Trophoblast cell (in vitro differentiated cells and primary cell): ENCODE measurements around the gene KLHL26.

Experiments
- DNase-seq, 2 donors: peaks; one replicate each; pipeline ENCODE4 v3.0.0-alpha.2; 2016
- H2AFZ ChIP-seq: 2 replicates; pipeline ENCODE4 v1.6.1; 2013; ENCODE audit warnings: low read length, moderate library complexity, mild to moderate bottlenecking; ENCODE audit not compliant: insufficient read depth, poor library complexity
- H2AK5ac ChIP-seq: 2 replicates; pipeline ENCODE4 v1.6.1; 2013; ENCODE audit warnings: mild to moderate bottlenecking, low read length
- H2BK120ac ChIP-seq: 2 replicates; pipeline ENCODE4 v1.6.1; 2013; ENCODE audit warnings: low read length, mild to moderate bottlenecking, moderate library complexity; ENCODE audit not compliant: insufficient read depth, poor library complexity
- H2BK12ac ChIP-seq: 2 replicates; pipeline ENCODE4 v1.6.1; 2013; ENCODE audit warnings: mild to moderate bottlenecking, low read length, moderate library complexity
- H2BK5ac ChIP-seq: 2 replicates; pipeline ENCODE4 v1.6.1; 2013; ENCODE audit warnings: low read length, low read depth, moderate library complexity, mild to moderate bottlenecking; ENCODE audit not compliant: poor library complexity
- H3K14ac ChIP-seq: 2 replicates; pipeline ENCODE4 v1.6.1; 2013; ENCODE audit warnings: mild to moderate bottlenecking, low read length
- H3K18ac ChIP-seq: 2 replicates; pipeline ENCODE4 v1.6.1; 2013; ENCODE audit warnings: mild to moderate bottlenecking, low read length
- H3K23ac ChIP-seq: 2 replicates; pipeline ENCODE4 v1.6.1; 2013; ENCODE audit warnings: low read length
- H3K27ac ChIP-seq: 2 replicates; pipeline ENCODE4 v1.5.1; 2013; ENCODE audit warnings: low read depth, mild to moderate bottlenecking, inconsistent platforms, low read length, moderate library complexity
- H3K27me3 ChIP-seq: 2 replicates; pipeline ENCODE4 v1.6.1; 2013; ENCODE audit warnings: inconsistent platforms, mild to moderate bottlenecking, low read length, moderate library complexity; ENCODE audit not compliant: insufficient read depth
- H3K36me3 ChIP-seq, 2 experiments: 1 replicate in 1 of 2; 2 replicates in 1 of 2; pipeline ENCODE4 v1.6.1; 2013; ENCODE audit warnings: low read length in 2 of 2, mild to moderate bottlenecking in 2 of 2, moderate library complexity in 1 of 2; ENCODE audit not compliant: insufficient read depth in 2 of 2, control insufficient read depth in 1 of 2
- H3K4ac ChIP-seq: 2 replicates; pipeline ENCODE4 v1.6.1; 2013; ENCODE audit warnings: low read depth, mild to moderate bottlenecking, low read length, moderate library complexity
- H3K4me1 ChIP-seq, 2 experiments: 1 replicate in 1 of 2; 2 replicates in 1 of 2; pipeline ENCODE4 v1.6.1; 2013; ENCODE audit warnings: low read length in 2 of 2, mild to moderate bottlenecking in 2 of 2, moderate library complexity in 1 of 2; ENCODE audit not compliant: insufficient read depth in 2 of 2, control insufficient read depth in 1 of 2
- H3K4me2 ChIP-seq: 2 replicates; pipeline ENCODE4 v1.6.1; 2013; ENCODE audit warnings: inconsistent platforms, mild to moderate bottlenecking, low read length, moderate library complexity
- H3K4me3 ChIP-seq: 2 replicates; pipeline ENCODE4 v1.5.1; 2013; ENCODE audit warnings: mild to moderate bottlenecking, low read depth, low read length, inconsistent platforms
- H3K79me1 ChIP-seq: one replicate; pipeline ENCODE4 v1.6.1; 2013; ENCODE audit warnings: low read length
- H3K79me2 ChIP-seq: 2 replicates; pipeline ENCODE4 v1.6.1; 2013; ENCODE audit warnings: low read length, mild to moderate bottlenecking; ENCODE audit not compliant: control insufficient read depth, insufficient read depth, poor library complexity
- H3K9ac ChIP-seq: 2 replicates; pipeline ENCODE4 v1.6.1; 2013; ENCODE audit warnings: mild to moderate bottlenecking, low read length
- H3K9me3 ChIP-seq: 2 replicates; pipeline ENCODE4 v1.6.1; 2013; ENCODE audit warnings: low read depth, mild to moderate bottlenecking, control low read depth, inconsistent platforms, low read length; ENCODE audit not compliant: insufficient read depth
- H4K12ac ChIP-seq: 2 replicates; pipeline ENCODE4 v1.6.1; 2013; ENCODE audit warnings: low read depth, mild to moderate bottlenecking, low read length, moderate library complexity
- H4K8ac ChIP-seq: 2 replicates; pipeline ENCODE4 v1.6.1; 2013; ENCODE audit warnings: low read depth, mild to moderate bottlenecking, low read length, moderate library complexity
- H4K91ac ChIP-seq: one replicate; pipeline ENCODE4 v1.6.1; 2013; ENCODE audit warnings: low read depth, mild to moderate bottlenecking, low read length, moderate library complexity
- WGBS: extraction: QIAGEN DNeasy Blood & Tissue Kit; methylation state at CpG from one replicate; pipeline ENCODE4 v1.1.7; 2013; ENCODE audit warnings: missing lambda C conversion rate; ENCODE audit not compliant: insufficient read length, insufficient coverage; ENCODE audit errors: extremely low coverage; 5-methylcytosine and 5-hydroxymethylcytosine counted together

The KLHL26 gene

GRCh38 chr19:18608102-18608804 is 28.6 kb upstream of the KLHL26 start:
- Histone ChIP-seq H4K8ac (no peak overlapping the region), H3K18ac (no peak overlapping the region), H3K9ac (no peak overlapping the region), H2BK5ac (no peak overlapping the region), H3K14ac (no peak overlapping the region), H3K79me1 (peaks cover 3% of the 10 kb centered on the region), H2AFZ (no peak overlapping the region), H2BK12ac (no peak overlapping the region), H3K4me3 (no peak overlapping the region), H2BK120ac (no peak overlapping the region), H4K12ac (no peak overlapping the region), H3K23ac (no peak overlapping the region), H3K27ac (no peak overlapping the region), H4K91ac (no peak overlapping the region), H3K27me3 (peaks cover 91% of the 10 kb centered on the region), H3K9me3 (no peaks in the 10 kb centered on the region), H3K79me2 (no peaks in the 10 kb centered on the region), H3K4me1 (peaks cover 15 to 20% of the 10 kb centered on the region in 2 experiments), H3K4me2 (no peak overlapping the region), H2AK5ac (no peak overlapping the region), H3K4ac (no peak overlapping the region), H3K36me3 (no peaks in the 10 kb centered on the region)
- WGBS, result no CpG with 5 or more reads among the region's 5 CpGs
- no peak for DNase-seq

DNA sequence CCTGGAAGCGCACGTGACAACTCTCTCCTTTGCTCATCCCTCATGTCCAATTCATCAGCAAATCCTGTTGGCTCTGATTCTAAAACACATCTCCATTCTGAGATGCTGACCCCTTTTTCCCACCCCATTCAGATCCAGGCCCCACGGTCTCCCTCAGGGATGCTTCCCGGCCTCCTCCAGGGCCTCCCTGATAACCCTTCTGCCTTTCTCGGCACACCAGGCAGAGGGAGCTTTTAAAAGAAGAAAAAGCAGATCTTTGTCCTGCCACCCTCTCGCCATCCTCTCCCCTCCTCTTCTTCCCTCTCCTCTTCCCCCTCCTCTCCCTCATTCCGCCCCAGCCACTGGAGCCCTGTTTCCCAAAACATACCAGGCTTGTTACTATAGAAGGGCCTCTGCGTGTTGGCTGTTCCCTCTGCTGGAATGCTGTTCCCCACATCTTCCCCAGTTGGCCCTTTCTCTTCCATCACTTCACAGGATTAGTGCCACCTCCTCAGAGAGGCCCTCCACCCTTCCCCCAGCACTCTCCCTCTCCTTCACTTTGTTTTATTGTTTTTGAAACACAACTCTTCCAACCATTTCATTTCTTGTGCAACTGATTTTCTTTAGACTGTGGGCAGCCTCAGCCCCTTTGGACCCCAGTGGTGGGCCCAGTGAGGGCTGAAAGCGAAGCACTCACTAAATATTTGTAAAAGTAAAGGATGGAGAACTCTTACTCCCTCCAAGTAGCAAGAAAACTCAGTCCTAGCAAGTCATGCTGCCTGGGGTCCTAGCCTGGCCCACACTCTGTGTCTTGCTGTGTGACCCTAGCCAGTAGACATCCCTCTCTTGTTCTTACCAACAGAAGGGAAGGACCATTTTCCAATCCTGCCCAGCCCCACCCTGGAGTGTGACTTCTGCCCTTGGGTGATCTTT is 27.8 kb upstream of the KLHL26 start:
- Histone ChIP-seq H3K18ac (no peak overlapping the region), H3K36me3 (no peaks in the 10 kb centered on the region), H3K9me3 (peaks cover 3% of the 10 kb centered on the region), H3K4me2 (no peak overlapping the region), H3K14ac (no peak overlapping the region), H2BK12ac (no peak overlapping the region), H3K9ac (no peak overlapping the region), H3K27ac (no peak overlapping the region), H2AK5ac (no peak overlapping the region), H3K23ac (no peak overlapping the region), H4K12ac (no peak overlapping the region), H2BK120ac (no peak overlapping the region), H2AFZ (no peak overlapping the region), H3K4ac (no peak overlapping the region), H3K4me3 (no peak overlapping the region), H3K4me1 (peaks cover 15 to 20% of the 10 kb centered on the region in 2 experiments), H4K91ac (no peak overlapping the region), H3K27me3 (peaks cover 91% of the 10 kb centered on the region), H3K79me1 (peaks cover 3% of the 10 kb centered on the region), H3K79me2 (no peaks in the 10 kb centered on the region), H2BK5ac (no peak overlapping the region), H4K8ac (no peak overlapping the region)
- no peak for DNase-seq
- WGBS, result no CpG with 5 or more reads among the region's 9 CpGs

DNA sequence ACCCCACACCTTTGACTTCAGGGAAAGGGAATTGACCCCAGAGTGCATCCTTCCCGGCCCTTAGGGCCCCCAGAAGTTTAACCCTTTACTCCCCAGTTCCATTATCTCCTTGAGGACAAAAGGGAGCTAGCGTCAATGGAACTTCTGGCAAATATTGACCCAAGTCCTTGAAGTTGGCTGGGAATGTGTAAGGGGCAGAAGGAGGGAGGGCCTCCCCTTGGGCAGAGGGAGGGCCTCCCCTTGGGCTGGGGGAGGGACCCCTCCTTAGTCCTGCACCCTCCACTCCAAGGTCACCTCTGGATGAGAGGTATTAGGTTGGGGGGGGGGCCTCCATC is 27.1 kb upstream of the KLHL26 start:
- H3K27me3 ChIP-seq, result peaks cover 91% of the 10 kb centered on the region
- no peak overlapping the region for H3K23ac ChIP-seq
- H4K91ac ChIP-seq, result no peak overlapping the region
- no peak overlapping the region for H2AK5ac ChIP-seq
- peaks cover 3% of the 10 kb centered on the region for H3K79me1 ChIP-seq
- H2AFZ ChIP-seq, result no peak overlapping the region
- H3K14ac ChIP-seq, result no peak overlapping the region
- H3K27ac ChIP-seq, result no peak overlapping the region
- H2BK12ac ChIP-seq, result no peak overlapping the region
- H3K9ac ChIP-seq, result no peak overlapping the region
- no peak overlapping the region for H2BK5ac ChIP-seq
- no CpG with 5 or more reads among the region's 2 CpGs for WGBS
- no peak overlapping the region for H3K18ac ChIP-seq
- no peak overlapping the region for H3K4me3 ChIP-seq
- H3K4me1 ChIP-seq, result peaks cover 15 to 20% of the 10 kb centered on the region in 2 experiments
- no peaks in the 10 kb centered on the region for H3K79me2 ChIP-seq
- H3K36me3 ChIP-seq, result no peaks in the 10 kb centered on the region
- H4K12ac ChIP-seq, result no peak overlapping the region
- no peak overlapping the region for H3K4me2 ChIP-seq
- no peak overlapping the region for H2BK120ac ChIP-seq
- H3K9me3 ChIP-seq, result peaks cover 3% of the 10 kb centered on the region
- no peak overlapping the region for H4K8ac ChIP-seq
- no peak for DNase-seq
- no peak overlapping the region for H3K4ac ChIP-seq

DNA sequence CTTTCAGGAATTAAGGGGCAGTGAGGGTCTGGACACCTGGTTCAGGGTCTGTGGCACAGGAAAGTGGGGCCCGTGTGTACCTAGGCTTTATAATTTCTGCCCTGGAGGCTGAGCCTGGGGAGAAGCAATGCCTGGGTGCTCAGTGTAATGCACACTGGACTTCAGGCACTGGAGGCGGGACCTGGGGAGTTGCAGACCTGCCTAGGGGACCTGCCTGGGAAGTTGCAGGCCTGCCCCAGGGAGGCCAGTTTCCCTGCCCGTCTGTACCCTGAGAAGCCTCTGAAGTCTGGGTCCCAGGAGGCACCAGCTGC is 26.6 kb upstream of the KLHL26 start:
- H3K23ac ChIP-seq, result no peak overlapping the region
- no peak overlapping the region for H3K4ac ChIP-seq
- no peak overlapping the region for H2BK12ac ChIP-seq
- H2BK120ac ChIP-seq, result no peak overlapping the region
- peak overlapping the region; percentile 13 for H3K4me2 ChIP-seq
- H2AFZ ChIP-seq, result no peak overlapping the region
- no peak overlapping the region for H4K91ac ChIP-seq
- H3K36me3 ChIP-seq, result no peaks in the 10 kb centered on the region
- no peaks in the 10 kb centered on the region for H3K79me2 ChIP-seq
- peaks cover 3% of the 10 kb centered on the region for H3K79me1 ChIP-seq
- H3K27ac ChIP-seq, result no peak overlapping the region
- WGBS, result no CpG with 5 or more reads among the region's 3 CpGs
- peaks cover 3% of the 10 kb centered on the region for H3K9me3 ChIP-seq
- H2BK5ac ChIP-seq, result no peak overlapping the region
- DNase-seq, result no peak
- no peak overlapping the region for H3K9ac ChIP-seq
- H3K27me3 ChIP-seq, result peaks cover 87% of the 10 kb centered on the region
- no peak overlapping the region for H4K12ac ChIP-seq
- no peak overlapping the region for H3K4me3 ChIP-seq
- peaks cover 15 to 20% of the 10 kb centered on the region in 2 experiments for H3K4me1 ChIP-seq
- H3K14ac ChIP-seq, result no peak overlapping the region
- no peak overlapping the region for H2AK5ac ChIP-seq
- H4K8ac ChIP-seq, result no peak overlapping the region
- no peak overlapping the region for H3K18ac ChIP-seq
